Measurements from ENCODE around the gene CBLL1. TPM values are rescaled to one million over a fixed set of nuclear protein-coding genes. Genes with fewer than 3 reads are reported as not detected.

CBLL1 gene
- polyA plus RNA-seq, 2 of the 4 experiments (the other 2 are of a cell fraction): 26.1 to 40.5 TPM

- ATAC-seq: no peak
- FAIRE-seq: no peak
- H3K4me2 ChIP-seq: no peak overlapping the region
- H3K4me3 ChIP-seq: no peak overlapping the region
- no peak overlapping the region for H3K27ac ChIP-seq
- H3K9me3 ChIP-seq: no peaks in the 10 kb centered on the region
- TF ChIP-seq GATA3 (IDR thresholded peaks at IDR 0.05; ENCODE audit: borderline replicate concordance) (no peak), ELK1 (IDR thresholded peaks at IDR 0.05; ENCODE audit: low read depth, low read length) (no peak), ZNF302 (CRISPR knock-in tag; IDR thresholded peaks at IDR 0.05) (no peak), JUNB (IDR thresholded peaks at IDR 0.05) (no peak)
- 83% methylated on average over 7 of the region's 7 CpGs for WGBS (ENCODE audit: missing lambda C conversion rate)
- ChIA-PET POLR2A (no interaction called here), CTCF (interaction anchor here (0.6 to 1.4 kb wide), 2 partner anchors 27 to 392 kb away, joined by 3 to 4 read pairs; no protein-coding TSS in a partner anchor)
- no peak for DNase-seq (ENCODE audit: low read depth in 1 of 2, low spot score in 1 of 2)
- no peaks in the 10 kb centered on the region for H3K4me1 ChIP-seq
Observed at GRCh38 chr7:107697321-107698049, 46.5 kb upstream of the CBLL1 start.

DNA sequence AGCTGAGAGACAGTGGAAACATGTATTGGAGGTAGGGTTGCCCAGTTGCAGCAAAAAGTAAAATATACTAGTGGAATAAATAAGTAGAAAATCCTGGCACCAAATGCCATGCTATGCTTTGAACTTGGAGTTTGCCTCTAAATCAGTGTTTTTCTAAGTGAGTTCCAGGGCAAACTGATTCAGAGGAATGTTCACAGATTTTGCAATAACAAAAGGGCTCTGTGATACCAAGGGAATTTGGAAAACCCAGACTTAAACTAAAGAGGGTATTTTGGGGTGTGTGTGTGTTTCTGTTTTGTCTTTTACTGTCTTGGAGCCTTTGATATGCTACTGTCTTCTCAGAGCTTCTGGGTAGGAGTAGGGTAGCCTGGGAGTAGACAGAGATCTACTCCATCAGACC lies 43.4 kb upstream of the CBLL1 start:
- TF ChIP-seq ZC3H11A (IDR thresholded peaks at IDR 0.05) (no peak), CTCF (IDR thresholded peaks at IDR 0.05) (no peak)
- FAIRE-seq (no peak), ATAC-seq (no peak), DNase-seq (ENCODE audit: low read depth in 1 of 2, low spot score in 1 of 2) (no peak)
- Histone ChIP-seq H3K4me2 (no peak overlapping the region), H3K9me3 (no peaks in the 10 kb centered on the region), H3K4me1 (no peaks in the 10 kb centered on the region), H3K27ac (no peak overlapping the region), H3K4me3 (no peak overlapping the region)
- ChIA-PET CTCF (interaction anchor here (1.2 to 2.3 kb wide), 3 partner anchors 12 to 237 kb away, joined by 4 to 9 read pairs (median 4); no protein-coding TSS in a partner anchor), POLR2A (no interaction called here)

DNA sequence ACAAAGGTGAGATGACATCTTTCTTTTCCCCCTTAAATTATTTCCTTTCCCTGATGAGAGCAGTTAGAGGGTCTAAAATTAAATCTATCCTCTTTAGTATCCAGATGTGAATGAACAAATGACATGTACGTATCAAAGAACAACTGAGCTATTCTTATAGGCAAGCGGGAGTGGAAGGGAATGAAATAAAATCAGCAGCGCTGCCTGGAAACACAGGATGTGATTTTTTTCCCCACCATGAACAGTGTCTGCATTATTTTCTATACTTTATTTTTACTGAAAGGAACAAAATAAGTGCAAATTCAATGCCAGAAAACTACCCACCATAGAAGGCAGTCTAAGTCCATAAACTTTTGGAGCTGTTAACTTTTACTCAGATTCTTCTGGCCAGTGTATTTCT lies 42.8 kb upstream of the CBLL1 start:
- POLR2A ChIA-PET: no interaction called here
- 61% methylated on average over 3 of the region's 3 CpGs for WGBS (ENCODE audit: missing lambda C conversion rate)
- H3K4me2 ChIP-seq: no peak overlapping the region
- no peak for FAIRE-seq
- TF ChIP-seq HES2 (IDR thresholded peaks at IDR 0.05) (no peak), FOSL2 (IDR thresholded peaks at IDR 0.05) (no peak), FOSL2 (CRISPR knock-in tag; IDR thresholded peaks at IDR 0.05) (no peak), HOXB13 (CRISPR knock-in tag; IDR thresholded peaks at IDR 0.05; ENCODE audit: low read depth) (no peak), MAX (IDR thresholded peaks at IDR 0.05) (no peak), BHLHE40 (IDR thresholded peaks at IDR 0.05; ENCODE audit: low read depth, low read length) (no peak), JUN (IDR thresholded peaks at IDR 0.05) (no peak), EP300 (IDR thresholded peaks at IDR 0.05) (no peak), NR3C1 (IDR thresholded peaks at IDR 0.05) (no peak), NPAS2 (CRISPR knock-in tag; IDR thresholded peaks at IDR 0.05; ENCODE audit: borderline replicate concordance) (no peak), RNF2 (IDR thresholded peaks at IDR 0.05; ENCODE audit: borderline replicate concordance, low read depth) (no peak), ELK1 (IDR thresholded peaks at IDR 0.05; ENCODE audit: low read depth, low read length) (no peak), RCOR1 (IDR thresholded peaks at IDR 0.05; ENCODE audit: low read depth, low read length) (no peak), MAFK (IDR thresholded peaks at IDR 0.05; ENCODE audit: partially characterized antibody) (no peak)
- TF ChIP-seq, protein P1, sequence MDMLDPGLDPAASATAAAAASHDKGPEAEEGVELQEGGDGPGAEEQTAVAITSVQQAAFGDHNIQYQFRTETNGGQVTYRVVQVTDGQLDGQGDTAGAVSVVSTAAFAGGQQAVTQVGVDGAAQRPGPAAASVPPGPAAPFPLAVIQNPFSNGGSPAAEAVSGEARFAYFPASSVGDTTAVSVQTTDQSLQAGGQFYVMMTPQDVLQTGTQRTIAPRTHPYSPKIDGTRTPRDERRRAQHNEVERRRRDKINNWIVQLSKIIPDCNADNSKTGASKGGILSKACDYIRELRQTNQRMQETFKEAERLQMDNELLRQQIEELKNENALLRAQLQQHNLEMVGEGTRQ (IDR thresholded peaks at IDR 0.05): no peak
- TF ChIP-seq, protein P2, sequence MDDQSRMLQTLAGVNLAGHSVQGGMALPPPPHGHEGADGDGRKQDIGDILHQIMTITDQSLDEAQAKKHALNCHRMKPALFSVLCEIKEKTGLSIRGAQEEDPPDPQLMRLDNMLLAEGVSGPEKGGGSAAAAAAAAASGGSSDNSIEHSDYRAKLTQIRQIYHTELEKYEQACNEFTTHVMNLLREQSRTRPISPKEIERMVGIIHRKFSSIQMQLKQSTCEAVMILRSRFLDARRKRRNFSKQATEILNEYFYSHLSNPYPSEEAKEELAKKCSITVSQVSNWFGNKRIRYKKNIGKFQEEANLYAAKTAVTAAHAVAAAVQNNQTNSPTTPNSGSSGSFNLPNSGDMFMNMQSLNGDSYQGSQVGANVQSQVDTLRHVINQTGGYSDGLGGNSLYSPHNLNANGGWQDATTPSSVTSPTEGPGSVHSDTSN (IDR thresholded peaks at IDR 0.05): no peak
- no peak for ATAC-seq
- DNase-seq (ENCODE audit: low read depth in 1 of 2, low spot score in 1 of 2): no peak
- CTCF ChIA-PET: interaction anchor here (1.2 to 2.3 kb wide), 3 partner anchors 12 to 238 kb away, joined by 4 to 9 read pairs (median 4); no protein-coding TSS in a partner anchor
- H3K27ac ChIP-seq: no peak overlapping the region
- H3K4me3 ChIP-seq: no peak overlapping the region
- H3K4me1 ChIP-seq: no peaks in the 10 kb centered on the region
- H3K9me3 ChIP-seq: no peaks in the 10 kb centered on the region
